OCI-LY3 (cell line): ENCODE measurements around the gene TMC6.

Experiments used
- EZH2phosphoT487 ChIP-seq: fragments of 200-600 bp; shearing (Covaris generic); IDR thresholded peaks from 2 replicates; pipeline ENCODE4 v1.6.1; 2018; ENCODE audit warnings: antibody characterized with exemption, mixed run types, low read depth
- TF ChIP-seq, protein P1 (sequence below): fragments of 200-600, 300-600 bp; sonication (generic); IDR thresholded peaks from 2 replicates; pipeline ENCODE4 v1.5.1; 2014; ENCODE audit warnings: antibody characterized with exemption, low read length, low read depth

DNA sequence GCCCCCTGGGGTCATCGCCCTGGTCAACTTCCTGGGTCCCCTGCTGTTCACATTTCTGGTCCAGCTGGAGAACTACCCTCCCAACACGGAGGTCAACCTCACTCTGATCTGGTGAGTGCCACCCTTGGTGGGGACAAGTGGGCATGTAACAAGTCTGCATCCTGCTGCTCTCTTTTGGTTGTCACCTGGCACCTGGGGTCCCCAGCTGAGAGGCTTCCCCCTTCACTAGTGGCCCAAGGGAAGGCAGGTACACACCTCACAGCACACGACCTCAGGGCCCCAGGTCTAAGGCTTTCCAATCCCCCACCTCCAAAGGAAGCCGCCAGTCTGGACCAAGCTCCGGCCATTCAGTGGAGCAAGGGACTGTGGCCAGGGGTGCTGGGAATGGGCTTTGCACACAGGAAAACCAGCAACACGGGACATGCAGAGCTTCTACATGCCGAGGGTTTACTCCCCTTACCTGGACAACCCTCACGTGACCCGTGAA is 6.4 kb upstream of the TMC6 start:
- TF ChIP-seq, protein P1, sequence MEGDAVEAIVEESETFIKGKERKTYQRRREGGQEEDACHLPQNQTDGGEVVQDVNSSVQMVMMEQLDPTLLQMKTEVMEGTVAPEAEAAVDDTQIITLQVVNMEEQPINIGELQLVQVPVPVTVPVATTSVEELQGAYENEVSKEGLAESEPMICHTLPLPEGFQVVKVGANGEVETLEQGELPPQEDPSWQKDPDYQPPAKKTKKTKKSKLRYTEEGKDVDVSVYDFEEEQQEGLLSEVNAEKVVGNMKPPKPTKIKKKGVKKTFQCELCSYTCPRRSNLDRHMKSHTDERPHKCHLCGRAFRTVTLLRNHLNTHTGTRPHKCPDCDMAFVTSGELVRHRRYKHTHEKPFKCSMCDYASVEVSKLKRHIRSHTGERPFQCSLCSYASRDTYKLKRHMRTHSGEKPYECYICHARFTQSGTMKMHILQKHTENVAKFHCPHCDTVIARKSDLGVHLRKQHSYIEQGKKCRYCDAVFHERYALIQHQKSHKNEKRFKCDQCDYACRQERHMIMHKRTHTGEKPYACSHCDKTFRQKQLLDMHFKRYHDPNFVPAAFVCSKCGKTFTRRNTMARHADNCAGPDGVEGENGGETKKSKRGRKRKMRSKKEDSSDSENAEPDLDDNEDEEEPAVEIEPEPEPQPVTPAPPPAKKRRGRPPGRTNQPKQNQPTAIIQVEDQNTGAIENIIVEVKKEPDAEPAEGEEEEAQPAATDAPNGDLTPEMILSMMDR, result no peak
- TF ChIP-seq EZH2phosphoT487, result no peak
